HepG2 (cell line): ENCODE measurements around the gene ZNF431. TPM values are rescaled to one million over a fixed set of nuclear protein-coding genes. Genes with fewer than 3 reads are reported as not detected.
A peak's percentile ranks its signal among the peaks of the same experiment; 100 is the strongest.

Source experiments
- CREB3 ChIP-seq: sonication (generic); formaldehyde crosslinking; IDR thresholded peaks from 2 replicates; pipeline ENCODE4 v1.5.0; 2020; ENCODE audit warnings: missing genetic modification reagents
- ELF1 ChIP-seq: sonication (generic); formaldehyde crosslinking; IDR thresholded peaks from 2 replicates; pipeline ENCODE4 v1.4.0; 2020; ENCODE audit warnings: missing genetic modification reagents
- HDAC6 ChIP-seq: fragments of 200-600 bp; sonication (generic); IDR thresholded peaks from 2 replicates; pipeline ENCODE4 v1.7.0; 2017; ENCODE audit warnings: mild to moderate bottlenecking, antibody characterized with exemption, low read length, low read depth
- HMGXB3 ChIP-seq: sonication (generic); formaldehyde crosslinking; IDR thresholded peaks from 2 replicates; pipeline ENCODE4 v1.4.0; 2020; ENCODE audit warnings: missing genetic modification reagents, borderline replicate concordance
- HNF4G ChIP-seq, 2 experiments: sonication (generic) in 1 of 2; formaldehyde crosslinking in 1 of 2; IDR thresholded peaks; 2 replicates each; pipeline versions ENCODE4 v1.4.0 to v1.6.1; 2011 to 2020; ENCODE audit warnings: borderline replicate concordance in 2 of 2, low read depth in 2 of 2, mild to moderate bottlenecking in 2 of 2, low read length in 1 of 2, missing genetic modification reagents in 1 of 2, moderate library complexity in 1 of 2
- IRX3 ChIP-seq: sonication (generic); formaldehyde crosslinking; IDR thresholded peaks from 2 replicates; pipeline ENCODE4 v1.8.1; 2023; ENCODE audit warnings: mild to moderate bottlenecking, low read depth, missing genetic modification reagents, borderline replicate concordance
- KLF16 ChIP-seq, 2 experiments: sonication (generic) in 1 of 2; formaldehyde crosslinking in 1 of 2; IDR thresholded peaks; 2 replicates each; pipeline versions ENCODE4 v1.6.1 to v1.8.0; 2016 to 2023; ENCODE audit warnings: missing genetic modification reagents in 2 of 2, missing compliant biosample characterization in 1 of 2
- RAD51 ChIP-seq: fragments of 450-650 bp; IDR thresholded peaks from 2 replicates; pipeline ENCODE4 v1.6.1; 2016; ENCODE audit warnings: borderline replicate concordance
- SOX5 ChIP-seq: IDR thresholded peaks from 2 replicates; pipeline ENCODE4 v1.6.1; 2016; ENCODE audit warnings: borderline replicate concordance
- SP140L ChIP-seq: sonication (generic); formaldehyde crosslinking; IDR thresholded peaks from 2 replicates; pipeline ENCODE4 v1.4.0; 2020; ENCODE audit warnings: missing genetic modification reagents, borderline replicate concordance
- ZNF18 ChIP-seq: sonication (generic); formaldehyde crosslinking; IDR thresholded peaks from 2 replicates; pipeline ENCODE4 v1.8.0; 2022; ENCODE audit warnings: mild to moderate bottlenecking, missing genetic modification reagents; ENCODE audit not compliant: insufficient replicate concordance
- ZNF256 ChIP-seq: sonication (generic); formaldehyde crosslinking; conservative IDR thresholded peaks from 2 replicates; pipeline ENCODE4 v1.4.0; 2020; ENCODE audit warnings: missing genetic modification reagents
- ZNF558 ChIP-seq: sonication (generic); formaldehyde crosslinking; IDR thresholded peaks from 2 replicates; pipeline ENCODE4 v1.9.0; 2022; ENCODE audit warnings: mild to moderate bottlenecking, missing genetic modification reagents, borderline replicate concordance
- ZNF674 ChIP-seq: sonication (generic); formaldehyde crosslinking; IDR thresholded peaks from 2 replicates; pipeline ENCODE4 v1.5.0; 2020; ENCODE audit warnings: low read depth, mild to moderate bottlenecking, missing genetic modification reagents
- ZNF83 ChIP-seq: sonication (generic); formaldehyde crosslinking; IDR thresholded peaks from 2 replicates; pipeline ENCODE4 v1.4.0; 2020; ENCODE audit warnings: missing genetic modification reagents, mild to moderate bottlenecking, borderline replicate concordance
- polyA plus RNA-seq, 8 experiments: library from polyadenylated mRNA; depleted of rRNA in 3 of 8; stranded (reverse) in 7 of 8; unstranded in 1 of 8; fragments of >200 nt; fragmentation: Illumina TruSeq in 4 of 8; extraction: Trizol in 4 of 8; gene quantifications; 2 replicates each; pipeline versions ENCODE4 v1.2.1 to v1.2.3, GENCODE V29; 2011 to 2016; ENCODE audit warnings: low read depth in 4 of 8, missing spikeins in 1 of 8, mixed read lengths in 1 of 8; ENCODE audit not compliant: insufficient read depth in 1 of 8
- total RNA-seq, 5 experiments: library from RNA; depleted of rRNA; stranded (reverse); fragments of >200 nt; fragmentation: Illumina TruSeq; extraction: Trizol; gene quantifications; 2 replicates each; pipeline ENCODE4 v1.2.3, GENCODE V29; 2016; ENCODE audit warnings: low read depth in 1 of 5
- TF ChIP-seq, protein P1 (sequence below): sonication (generic); formaldehyde crosslinking; IDR thresholded peaks from 2 replicates; pipeline ENCODE4 v1.4.0; 2020; ENCODE audit warnings: missing genetic modification reagents, borderline replicate concordance
- TF ChIP-seq, protein P2 (sequence below): sonication (generic); formaldehyde crosslinking; IDR thresholded peaks from 2 replicates; pipeline ENCODE4 v1.4.0; 2020; ENCODE audit warnings: mild to moderate bottlenecking, low read depth, missing genetic modification reagents
- TF ChIP-seq, protein P3 (sequence below): sonication (generic); formaldehyde crosslinking; IDR thresholded peaks from 2 replicates; pipeline ENCODE4 v1.4.0; 2020; ENCODE audit warnings: missing genetic modification reagents

Gene ZNF431
- total and polyA plus RNA-seq, 2 of the 13 experiments (the other 11 are each of a cell fraction or from before 2014, with no cell fraction given) = 4.4 to 11.8 TPM

GRCh38 chr19:21141787-21142464 is at the start of gene ZNF431 (continued):
- TF ChIP-seq, protein P1, sequence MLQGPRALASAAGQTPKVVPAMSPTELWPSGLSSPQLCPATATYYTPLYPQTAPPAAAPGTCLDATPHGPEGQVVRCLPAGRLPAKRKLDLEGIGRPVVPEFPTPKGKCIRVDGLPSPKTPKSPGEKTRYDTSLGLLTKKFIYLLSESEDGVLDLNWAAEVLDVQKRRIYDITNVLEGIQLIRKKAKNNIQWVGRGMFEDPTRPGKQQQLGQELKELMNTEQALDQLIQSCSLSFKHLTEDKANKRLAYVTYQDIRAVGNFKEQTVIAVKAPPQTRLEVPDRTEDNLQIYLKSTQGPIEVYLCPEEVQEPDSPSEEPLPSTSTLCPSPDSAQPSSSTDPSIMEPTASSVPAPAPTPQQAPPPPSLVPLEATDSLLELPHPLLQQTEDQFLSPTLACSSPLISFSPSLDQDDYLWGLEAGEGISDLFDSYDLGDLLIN (CRISPR knock-in tag) = no peak
- TF ChIP-seq CREB3 (no peak), RAD51 (no peak), ZNF83 (CRISPR knock-in tag) (no peak), HNF4G (IDR thresholded peaks at IDR 0.05; ENCODE audit: borderline replicate concordance, low read depth, low read length) (no peak), HNF4G (CRISPR knock-in tag; IDR thresholded peaks at IDR 0.05; ENCODE audit: borderline replicate concordance, low read depth) (no peak), HMGXB3 (CRISPR knock-in tag) (no peak), HDAC6 (no peak), ELF1 (CRISPR knock-in tag) (peak; percentile 89), IRX3 (0 out of 2 replicates have a peak, but pooled peaks have one; percentile 18), ZNF558 (CRISPR knock-in tag) (no peak), KLF16 (CRISPR knock-in tag; IDR thresholded peaks at IDR 0.05) (no peak), ZNF256 (CRISPR knock-in tag) (no peak), ZNF674 (CRISPR knock-in tag) (no peak), SOX5 (peak; percentile 9; the same call in 1 of the 2 replicates), ZNF18 (CRISPR knock-in tag) (peak; percentile 56), SP140L (no peak)
- TF ChIP-seq, protein P2, sequence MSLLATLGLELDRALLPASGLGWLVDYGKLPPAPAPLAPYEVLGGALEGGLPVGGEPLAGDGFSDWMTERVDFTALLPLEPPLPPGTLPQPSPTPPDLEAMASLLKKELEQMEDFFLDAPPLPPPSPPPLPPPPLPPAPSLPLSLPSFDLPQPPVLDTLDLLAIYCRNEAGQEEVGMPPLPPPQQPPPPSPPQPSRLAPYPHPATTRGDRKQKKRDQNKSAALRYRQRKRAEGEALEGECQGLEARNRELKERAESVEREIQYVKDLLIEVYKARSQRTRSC (CRISPR knock-in tag) = no peak
- TF ChIP-seq, protein P3, sequence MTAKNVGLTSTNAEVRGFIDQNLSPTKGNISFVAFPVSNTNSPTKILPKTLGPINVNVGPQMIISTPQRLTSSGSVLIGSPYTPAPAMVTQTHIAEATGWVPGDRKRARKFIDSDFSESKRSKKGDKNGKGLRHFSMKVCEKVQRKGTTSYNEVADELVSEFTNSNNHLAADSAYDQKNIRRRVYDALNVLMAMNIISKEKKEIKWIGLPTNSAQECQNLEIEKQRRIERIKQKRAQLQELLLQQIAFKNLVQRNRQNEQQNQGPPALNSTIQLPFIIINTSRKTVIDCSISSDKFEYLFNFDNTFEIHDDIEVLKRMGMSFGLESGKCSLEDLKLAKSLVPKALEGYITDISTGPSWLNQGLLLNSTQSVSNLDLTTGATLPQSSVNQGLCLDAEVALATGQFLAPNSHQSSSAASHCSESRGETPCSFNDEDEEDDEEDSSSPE = peak; percentile 75
